H1 (cell line): Measurements from ENCODE around the gene SHCBP1. TPM values are rescaled to one million over a fixed set of nuclear protein-coding genes. Genes with fewer than 3 reads are reported as not detected.

ENCODE experiments used
- MAFK ChIP-seq: IDR thresholded peaks from 2 replicates; pipeline ENCODE4 v1.6.1; 2012; ENCODE audit warnings: low read depth, mild to moderate bottlenecking, improper control_type of control experiment, low read length
- POLR2AphosphoS5 ChIP-seq: IDR thresholded peaks from 2 replicates; pipeline ENCODE4 v1.6.1; 2011; ENCODE audit warnings: low read depth, low read length
- polyA plus RNA-seq, 7 experiments: library from polyadenylated mRNA; depleted of rRNA in 3 of 7; stranded (reverse) in 5 of 7; unstranded in 2 of 7; fragments of >200 nt in 5 of 7; fragments of 200-250 nt in 2 of 7; gene quantifications; 1 replicate in 5 of 7; 2 replicates in 1 of 7; 4 replicates in 1 of 7; pipeline versions ENCODE4 v1.2.1 to v1.2.3, GENCODE V29; 2011 to 2013; ENCODE audit warnings: missing spikeins in 2 of 7, mixed read lengths in 2 of 7
- total RNA-seq: library from RNA; stranded (reverse); fragmentation: NEBNext Ultra II Directional; extraction: Animal tissue kit (Norgen Biotek cat#: 25700); gene quantifications from 2 replicates; pipeline ENCODE4 v1.2.1, GENCODE V29; 2021
- TF ChIP-seq, protein P1 (sequence below): fragments of 300-600 bp; sonication (generic); IDR thresholded peaks from 2 replicates; pipeline ENCODE4 v1.7.1; 2012; ENCODE audit warnings: low read length, moderate library complexity, mild to moderate bottlenecking, inconsistent platforms; ENCODE audit not compliant: insufficient replicate concordance
- TF ChIP-seq, protein P2 (sequence below), 3 experiments: IDR thresholded peaks; 1 replicate in 2 of 3; 2 replicates in 1 of 3; pipeline versions ENCODE4 v1.5.1 to v1.6.1; 2011; ENCODE audit warnings: low read length in 3 of 3, mild to moderate bottlenecking in 3 of 3, inconsistent platforms in 2 of 3, low read depth in 1 of 3, moderate library complexity in 1 of 3; ENCODE audit not compliant: insufficient read depth in 1 of 3; ENCODE audit errors: control extremely low read depth in 1 of 3
- TF ChIP-seq, protein P3 (sequence below): IDR thresholded peaks from 2 replicates; pipeline ENCODE4 v1.6.1; 2012; ENCODE audit warnings: low read length, inconsistent platforms

Gene SHCBP1
- total and polyA plus RNA-seq, 2 of the 8 experiments (the other 6 are each of a cell fraction or from before 2014, with no cell fraction given) = 5.7 to 14.8 TPM

DNA sequence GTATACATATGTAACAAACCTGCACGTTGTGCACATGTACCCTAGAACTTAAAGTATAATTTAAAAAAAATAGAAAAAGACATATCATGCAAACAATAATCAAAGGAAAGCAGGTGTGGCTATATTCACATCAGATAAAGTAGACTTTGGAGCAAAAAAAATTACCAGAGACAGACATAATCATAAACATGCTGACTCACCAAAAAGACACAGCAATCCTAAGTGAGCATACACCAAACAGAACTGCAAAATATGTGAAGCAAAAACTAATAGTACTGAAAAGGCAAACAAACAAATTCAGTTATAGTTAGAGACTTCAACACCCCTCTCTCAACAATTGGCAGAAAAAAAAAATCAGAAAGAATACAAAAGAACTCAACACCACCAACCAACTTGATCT is 29.9 kb downstream of the SHCBP1 start (continued):
- TF ChIP-seq, protein P1, sequence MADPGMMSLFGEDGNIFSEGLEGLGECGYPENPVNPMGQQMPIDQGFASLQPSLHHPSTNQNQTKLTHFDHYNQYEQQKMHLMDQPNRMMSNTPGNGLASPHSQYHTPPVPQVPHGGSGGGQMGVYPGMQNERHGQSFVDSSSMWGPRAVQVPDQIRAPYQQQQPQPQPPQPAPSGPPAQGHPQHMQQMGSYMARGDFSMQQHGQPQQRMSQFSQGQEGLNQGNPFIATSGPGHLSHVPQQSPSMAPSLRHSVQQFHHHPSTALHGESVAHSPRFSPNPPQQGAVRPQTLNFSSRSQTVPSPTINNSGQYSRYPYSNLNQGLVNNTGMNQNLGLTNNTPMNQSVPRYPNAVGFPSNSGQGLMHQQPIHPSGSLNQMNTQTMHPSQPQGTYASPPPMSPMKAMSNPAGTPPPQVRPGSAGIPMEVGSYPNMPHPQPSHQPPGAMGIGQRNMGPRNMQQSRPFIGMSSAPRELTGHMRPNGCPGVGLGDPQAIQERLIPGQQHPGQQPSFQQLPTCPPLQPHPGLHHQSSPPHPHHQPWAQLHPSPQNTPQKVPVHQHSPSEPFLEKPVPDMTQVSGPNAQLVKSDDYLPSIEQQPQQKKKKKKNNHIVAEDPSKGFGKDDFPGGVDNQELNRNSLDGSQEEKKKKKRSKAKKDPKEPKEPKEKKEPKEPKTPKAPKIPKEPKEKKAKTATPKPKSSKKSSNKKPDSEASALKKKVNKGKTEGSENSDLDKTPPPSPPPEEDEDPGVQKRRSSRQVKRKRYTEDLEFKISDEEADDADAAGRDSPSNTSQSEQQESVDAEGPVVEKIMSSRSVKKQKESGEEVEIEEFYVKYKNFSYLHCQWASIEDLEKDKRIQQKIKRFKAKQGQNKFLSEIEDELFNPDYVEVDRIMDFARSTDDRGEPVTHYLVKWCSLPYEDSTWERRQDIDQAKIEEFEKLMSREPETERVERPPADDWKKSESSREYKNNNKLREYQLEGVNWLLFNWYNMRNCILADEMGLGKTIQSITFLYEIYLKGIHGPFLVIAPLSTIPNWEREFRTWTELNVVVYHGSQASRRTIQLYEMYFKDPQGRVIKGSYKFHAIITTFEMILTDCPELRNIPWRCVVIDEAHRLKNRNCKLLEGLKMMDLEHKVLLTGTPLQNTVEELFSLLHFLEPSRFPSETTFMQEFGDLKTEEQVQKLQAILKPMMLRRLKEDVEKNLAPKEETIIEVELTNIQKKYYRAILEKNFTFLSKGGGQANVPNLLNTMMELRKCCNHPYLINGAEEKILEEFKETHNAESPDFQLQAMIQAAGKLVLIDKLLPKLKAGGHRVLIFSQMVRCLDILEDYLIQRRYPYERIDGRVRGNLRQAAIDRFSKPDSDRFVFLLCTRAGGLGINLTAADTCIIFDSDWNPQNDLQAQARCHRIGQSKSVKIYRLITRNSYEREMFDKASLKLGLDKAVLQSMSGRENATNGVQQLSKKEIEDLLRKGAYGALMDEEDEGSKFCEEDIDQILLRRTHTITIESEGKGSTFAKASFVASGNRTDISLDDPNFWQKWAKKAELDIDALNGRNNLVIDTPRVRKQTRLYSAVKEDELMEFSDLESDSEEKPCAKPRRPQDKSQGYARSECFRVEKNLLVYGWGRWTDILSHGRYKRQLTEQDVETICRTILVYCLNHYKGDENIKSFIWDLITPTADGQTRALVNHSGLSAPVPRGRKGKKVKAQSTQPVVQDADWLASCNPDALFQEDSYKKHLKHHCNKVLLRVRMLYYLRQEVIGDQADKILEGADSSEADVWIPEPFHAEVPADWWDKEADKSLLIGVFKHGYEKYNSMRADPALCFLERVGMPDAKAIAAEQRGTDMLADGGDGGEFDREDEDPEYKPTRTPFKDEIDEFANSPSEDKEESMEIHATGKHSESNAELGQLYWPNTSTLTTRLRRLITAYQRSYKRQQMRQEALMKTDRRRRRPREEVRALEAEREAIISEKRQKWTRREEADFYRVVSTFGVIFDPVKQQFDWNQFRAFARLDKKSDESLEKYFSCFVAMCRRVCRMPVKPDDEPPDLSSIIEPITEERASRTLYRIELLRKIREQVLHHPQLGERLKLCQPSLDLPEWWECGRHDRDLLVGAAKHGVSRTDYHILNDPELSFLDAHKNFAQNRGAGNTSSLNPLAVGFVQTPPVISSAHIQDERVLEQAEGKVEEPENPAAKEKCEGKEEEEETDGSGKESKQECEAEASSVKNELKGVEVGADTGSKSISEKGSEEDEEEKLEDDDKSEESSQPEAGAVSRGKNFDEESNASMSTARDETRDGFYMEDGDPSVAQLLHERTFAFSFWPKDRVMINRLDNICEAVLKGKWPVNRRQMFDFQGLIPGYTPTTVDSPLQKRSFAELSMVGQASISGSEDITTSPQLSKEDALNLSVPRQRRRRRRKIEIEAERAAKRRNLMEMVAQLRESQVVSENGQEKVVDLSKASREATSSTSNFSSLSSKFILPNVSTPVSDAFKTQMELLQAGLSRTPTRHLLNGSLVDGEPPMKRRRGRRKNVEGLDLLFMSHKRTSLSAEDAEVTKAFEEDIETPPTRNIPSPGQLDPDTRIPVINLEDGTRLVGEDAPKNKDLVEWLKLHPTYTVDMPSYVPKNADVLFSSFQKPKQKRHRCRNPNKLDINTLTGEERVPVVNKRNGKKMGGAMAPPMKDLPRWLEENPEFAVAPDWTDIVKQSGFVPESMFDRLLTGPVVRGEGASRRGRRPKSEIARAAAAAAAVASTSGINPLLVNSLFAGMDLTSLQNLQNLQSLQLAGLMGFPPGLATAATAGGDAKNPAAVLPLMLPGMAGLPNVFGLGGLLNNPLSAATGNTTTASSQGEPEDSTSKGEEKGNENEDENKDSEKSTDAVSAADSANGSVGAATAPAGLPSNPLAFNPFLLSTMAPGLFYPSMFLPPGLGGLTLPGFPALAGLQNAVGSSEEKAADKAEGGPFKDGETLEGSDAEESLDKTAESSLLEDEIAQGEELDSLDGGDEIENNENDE = no peak
- TF ChIP-seq POLR2AphosphoS5 (no peak), MAFK (peak; percentile 59; the same call in 1 of the 2 replicates)
- TF ChIP-seq, protein P2, sequence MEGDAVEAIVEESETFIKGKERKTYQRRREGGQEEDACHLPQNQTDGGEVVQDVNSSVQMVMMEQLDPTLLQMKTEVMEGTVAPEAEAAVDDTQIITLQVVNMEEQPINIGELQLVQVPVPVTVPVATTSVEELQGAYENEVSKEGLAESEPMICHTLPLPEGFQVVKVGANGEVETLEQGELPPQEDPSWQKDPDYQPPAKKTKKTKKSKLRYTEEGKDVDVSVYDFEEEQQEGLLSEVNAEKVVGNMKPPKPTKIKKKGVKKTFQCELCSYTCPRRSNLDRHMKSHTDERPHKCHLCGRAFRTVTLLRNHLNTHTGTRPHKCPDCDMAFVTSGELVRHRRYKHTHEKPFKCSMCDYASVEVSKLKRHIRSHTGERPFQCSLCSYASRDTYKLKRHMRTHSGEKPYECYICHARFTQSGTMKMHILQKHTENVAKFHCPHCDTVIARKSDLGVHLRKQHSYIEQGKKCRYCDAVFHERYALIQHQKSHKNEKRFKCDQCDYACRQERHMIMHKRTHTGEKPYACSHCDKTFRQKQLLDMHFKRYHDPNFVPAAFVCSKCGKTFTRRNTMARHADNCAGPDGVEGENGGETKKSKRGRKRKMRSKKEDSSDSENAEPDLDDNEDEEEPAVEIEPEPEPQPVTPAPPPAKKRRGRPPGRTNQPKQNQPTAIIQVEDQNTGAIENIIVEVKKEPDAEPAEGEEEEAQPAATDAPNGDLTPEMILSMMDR (IDR thresholded peaks at IDR 0.05; ENCODE audit: control extremely low read depth in 1 of 3, insufficient read depth in 1 of 3, low read depth in 1 of 3, low read length in 3 of 3) = no peak
- TF ChIP-seq, protein P3, sequence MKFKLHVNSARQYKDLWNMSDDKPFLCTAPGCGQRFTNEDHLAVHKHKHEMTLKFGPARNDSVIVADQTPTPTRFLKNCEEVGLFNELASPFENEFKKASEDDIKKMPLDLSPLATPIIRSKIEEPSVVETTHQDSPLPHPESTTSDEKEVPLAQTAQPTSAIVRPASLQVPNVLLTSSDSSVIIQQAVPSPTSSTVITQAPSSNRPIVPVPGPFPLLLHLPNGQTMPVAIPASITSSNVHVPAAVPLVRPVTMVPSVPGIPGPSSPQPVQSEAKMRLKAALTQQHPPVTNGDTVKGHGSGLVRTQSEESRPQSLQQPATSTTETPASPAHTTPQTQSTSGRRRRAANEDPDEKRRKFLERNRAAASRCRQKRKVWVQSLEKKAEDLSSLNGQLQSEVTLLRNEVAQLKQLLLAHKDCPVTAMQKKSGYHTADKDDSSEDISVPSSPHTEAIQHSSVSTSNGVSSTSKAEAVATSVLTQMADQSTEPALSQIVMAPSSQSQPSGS = no peak
